H1 (cell line): ENCODE measurements around the gene PARK7. TPM values are rescaled to one million over a fixed set of nuclear protein-coding genes. Genes with fewer than 3 reads are reported as not detected.

ENCODE experiments used
- CTCF ChIA-PET: fragments of 300-600 bp; sonication (Branson Sonifier 250); formaldehyde crosslinking; loops from one replicate; lab custom pipeline; 2021; ENCODE audit not compliant: partially characterized antibody; lab: Charles Lee
- POLR2A ChIA-PET: fragments of 300-600 bp; sonication (Branson Sonifier 250); formaldehyde crosslinking; loops from one replicate; lab custom pipeline; 2021; ENCODE audit warnings: inconsistent platforms; ENCODE audit not compliant: partially characterized antibody; lab: Charles Lee
- DNase-seq, 2 experiments: peaks; one replicate each; pipeline versions ENCODE4 v3.0.0 to v3.0.0-alpha.2; 2010 to 2022; ENCODE audit warnings: low spot score in 2 of 2, low read depth in 1 of 2, mixed read lengths in 1 of 2
- FAIRE-seq: peaks from 2 replicates; lab custom pipeline; 2011; peaks lifted over from hg19 to GRCh38; lab: Jason Lieb, UNC
- H2AFZ ChIP-seq: 2 replicates; pipeline ENCODE4 v1.8.1; 2012; ENCODE audit warnings: low read length, inconsistent platforms
- H2AK5ac ChIP-seq: 2 replicates; pipeline ENCODE4 v1.6.1; 2013; ENCODE audit warnings: low read depth, low read length
- H2BK120ac ChIP-seq: replicated peaks from 2 replicates; pipeline ENCODE3; 2013; ENCODE audit warnings: low read depth, low read length, inconsistent platforms
- H2BK12ac ChIP-seq: 2 replicates; pipeline ENCODE4 v1.6.1; 2013; ENCODE audit warnings: low read depth, low read length
- H2BK15ac ChIP-seq: 2 replicates; pipeline ENCODE4 v1.6.1; 2013; ENCODE audit warnings: low read length
- H2BK20ac ChIP-seq: 2 replicates; pipeline ENCODE4 v1.6.1; 2013; ENCODE audit warnings: low read length
- H2BK5ac ChIP-seq: 2 replicates; pipeline ENCODE4 v1.6.1; 2013; ENCODE audit warnings: low read depth, low read length
- H3K14ac ChIP-seq: 2 replicates; pipeline ENCODE4 v1.6.1; 2013; ENCODE audit warnings: inconsistent platforms; ENCODE audit not compliant: insufficient read length
- H3K18ac ChIP-seq: 2 replicates; pipeline ENCODE4 v1.6.1; 2013; ENCODE audit warnings: low read length; ENCODE audit errors: extremely low read depth
- H3K23ac ChIP-seq: 2 replicates; pipeline ENCODE4 v1.6.1; 2013; ENCODE audit warnings: inconsistent platforms; ENCODE audit not compliant: insufficient read length
- H3K23me2 ChIP-seq: 2 replicates; pipeline ENCODE4 v1.6.1; 2013; ENCODE audit warnings: low read depth, low read length
- H3K27ac ChIP-seq: 2 replicates; pipeline ENCODE4 v1.6.1; 2011; ENCODE audit warnings: low read depth, low read length, inconsistent platforms
- H3K27me3 ChIP-seq, 4 experiments: replicated peaks in 1 of 4; 1 replicate in 1 of 4; 2 replicates in 3 of 4; pipeline versions ENCODE4 v1.6.1 to v1.8.1; 2011 to 2013; ENCODE audit warnings: low read length in 3 of 4, mild to moderate bottlenecking in 3 of 4, inconsistent platforms in 2 of 4, mixed read lengths in 2 of 4, moderate library complexity in 1 of 4; ENCODE audit not compliant: control insufficient read depth in 3 of 4, insufficient read depth in 3 of 4; ENCODE audit errors: extremely low read depth in 1 of 4
- H3K36me3 ChIP-seq, 4 experiments: 2 replicates each; pipeline versions ENCODE4 v1.6.1 to v1.8.1; 2011 to 2013; ENCODE audit warnings: mild to moderate bottlenecking in 4 of 4, low read length in 3 of 4, moderate library complexity in 2 of 4, control low read depth in 1 of 4, inconsistent platforms in 1 of 4; ENCODE audit not compliant: insufficient read depth in 4 of 4, control insufficient read depth in 2 of 4
- H3K4ac ChIP-seq: replicated peaks from 2 replicates; pipeline ENCODE3; 2013; ENCODE audit warnings: low read length, low read depth, mixed read lengths, inconsistent platforms; ENCODE audit not compliant: insufficient read length
- H3K4me1 ChIP-seq, 4 experiments: replicated peaks in 1 of 4; 1 replicate in 1 of 4; 2 replicates in 3 of 4; pipeline versions ENCODE4 v1.6.1 to v1.8.1; 2011 to 2013; ENCODE audit warnings: low read length in 3 of 4, inconsistent platforms in 2 of 4, mixed read lengths in 1 of 4; ENCODE audit not compliant: insufficient read depth in 4 of 4, control insufficient read depth in 3 of 4
- H3K4me2 ChIP-seq, 2 experiments: 2 replicates each; pipeline versions ENCODE4 v1.6.1 to v1.8.1; 2011 to 2013; ENCODE audit warnings: low read depth in 2 of 2, low read length in 2 of 2, control low read depth in 1 of 2, inconsistent platforms in 1 of 2, mild to moderate bottlenecking in 1 of 2; ENCODE audit not compliant: insufficient read depth in 1 of 2
- H3K4me3 ChIP-seq, 4 experiments: fragments of 200-600, 300-600 bp in 1 of 4; sonication (generic), shearing (Covaris generic), sonication (Bioruptor Twin) in 1 of 4; 2 replicates each; pipeline versions ENCODE4 v1.5.1 to v1.8.1; 2011 to 2016; ENCODE audit warnings: low read length in 4 of 4, low read depth in 3 of 4, control low read depth in 2 of 4, inconsistent platforms in 2 of 4, mild to moderate bottlenecking in 2 of 4, mixed read lengths in 1 of 4, moderate library complexity in 1 of 4; ENCODE audit not compliant: insufficient read depth in 2 of 4; ENCODE audit errors: extremely low read depth in 1 of 4
- H3K56ac ChIP-seq: replicated peaks from 2 replicates; pipeline ENCODE3; 2013; ENCODE audit warnings: low read depth, mild to moderate bottlenecking, mixed read lengths, low read length, inconsistent platforms; ENCODE audit not compliant: insufficient read length
- H3K79me1 ChIP-seq: 2 replicates; pipeline ENCODE4 v1.6.1; 2013; ENCODE audit warnings: low read depth, low read length, control low read depth
- H3K79me2 ChIP-seq, 2 experiments: 2 replicates each; pipeline versions ENCODE4 v1.6.1 to v1.8.1; 2012 to 2013; ENCODE audit warnings: low read length in 2 of 2, mild to moderate bottlenecking in 2 of 2, inconsistent platforms in 1 of 2; ENCODE audit not compliant: insufficient read depth in 2 of 2, control insufficient read depth in 1 of 2
- H3K9ac ChIP-seq, 4 experiments: replicated peaks in 1 of 4; 1 replicate in 1 of 4; 2 replicates in 3 of 4; pipeline versions ENCODE4 v1.6.1 to v1.8.1; 2011 to 2013; ENCODE audit warnings: low read depth in 3 of 4, low read length in 3 of 4, control low read depth in 2 of 4, mild to moderate bottlenecking in 2 of 4, moderate library complexity in 2 of 4, inconsistent platforms in 1 of 4; ENCODE audit errors: extremely low read depth in 1 of 4
- H3K9me3 ChIP-seq, 2 experiments: 2 replicates each; pipeline versions ENCODE4 v1.6.1 to v1.8.1; 2012 to 2013; ENCODE audit warnings: mild to moderate bottlenecking in 2 of 2, moderate library complexity in 2 of 2, control low read depth in 1 of 2, inconsistent platforms in 1 of 2, low read depth in 1 of 2, low read length in 1 of 2, mixed read lengths in 1 of 2; ENCODE audit not compliant: insufficient read depth in 2 of 2
- H4K20me1 ChIP-seq, 2 experiments: replicated peaks in 1 of 2; 2 replicates each; pipeline versions ENCODE3 to v1.8.1; 2011 to 2013; ENCODE audit warnings: inconsistent platforms in 2 of 2, low read length in 2 of 2, mild to moderate bottlenecking in 1 of 2; ENCODE audit not compliant: insufficient read depth in 2 of 2, control insufficient read depth in 1 of 2
- H4K5ac ChIP-seq: 2 replicates; pipeline ENCODE4 v1.6.1; 2013; ENCODE audit warnings: low read length, low read depth, mixed read lengths, inconsistent platforms; ENCODE audit not compliant: insufficient read length
- H4K8ac ChIP-seq: 2 replicates; pipeline ENCODE4 v1.8.0; 2013; ENCODE audit warnings: mild to moderate bottlenecking, moderate library complexity, low read length, inconsistent platforms; ENCODE audit not compliant: insufficient read depth; ENCODE audit errors: extremely low read depth
- H4K91ac ChIP-seq: replicated peaks from 2 replicates; pipeline ENCODE3; 2013; ENCODE audit warnings: low read length, mixed read lengths, inconsistent platforms; ENCODE audit not compliant: insufficient read length
- CBX8 ChIP-seq: fragments of 300-800, 300-1000 bp; sonication (generic); IDR thresholded peaks from 2 replicates; pipeline ENCODE4 v1.7.1; 2016; ENCODE audit warnings: low read depth, low read length, borderline replicate concordance
- CTCF ChIP-seq, 3 experiments: IDR thresholded peaks; 1 replicate in 2 of 3; 2 replicates in 1 of 3; pipeline versions ENCODE4 v1.5.1 to v1.6.1; 2011; ENCODE audit warnings: low read length in 3 of 3, mild to moderate bottlenecking in 3 of 3, inconsistent platforms in 2 of 3, low read depth in 1 of 3, moderate library complexity in 1 of 3; ENCODE audit not compliant: insufficient read depth in 1 of 3; ENCODE audit errors: control extremely low read depth in 1 of 3
- GTF2F1 ChIP-seq: IDR thresholded peaks from 2 replicates; pipeline ENCODE4 v1.6.1; 2012; ENCODE audit warnings: low read depth, low read length, improper control_type of control experiment, borderline replicate concordance
- JUN ChIP-seq: IDR thresholded peaks from 2 replicates; pipeline ENCODE4 v1.6.1; 2011; ENCODE audit warnings: low read depth, mild to moderate bottlenecking, improper control_type of control experiment, low read length
- POU5F1 ChIP-seq: IDR thresholded peaks from 2 replicates; pipeline ENCODE4 v1.6.1; 2011; ENCODE audit warnings: low read depth, mild to moderate bottlenecking, low read length, moderate library complexity
- RAD21 ChIP-seq, 2 experiments: IDR thresholded peaks in 1 of 2; conservative IDR thresholded peaks in 1 of 2; 2 replicates each; pipeline ENCODE4 v1.6.1; 2011; ENCODE audit warnings: low read depth in 2 of 2, low read length in 2 of 2, improper control_type of control experiment in 1 of 2, inconsistent platforms in 1 of 2, mild to moderate bottlenecking in 1 of 2, moderate library complexity in 1 of 2
- SP2 ChIP-seq: IDR thresholded peaks from 2 replicates; pipeline ENCODE4 v1.6.1; 2012; ENCODE audit warnings: mild to moderate bottlenecking, low read length, inconsistent platforms
- TAF1 ChIP-seq: IDR thresholded peaks from 2 replicates; pipeline ENCODE4 v1.6.1; 2011; ENCODE audit warnings: mild to moderate bottlenecking, low read depth, low read length
- YY1 ChIP-seq: IDR thresholded peaks from 2 replicates; pipeline ENCODE4 v1.6.1; 2011; ENCODE audit warnings: low read depth, mild to moderate bottlenecking, low read length
- WGBS, 2 experiments: shearing (Covaris generic) in 1 of 2; methylation state at CpG; one replicate each; pipeline versions ENCODE4 v1.1.6 to v1.1.7; 2013 to 2015; ENCODE audit warnings: low lambda C conversion rate in 2 of 2, mixed read lengths in 2 of 2, inconsistent platforms in 1 of 2, low coverage in 1 of 2, missing lambda C conversion rate in 1 of 2; ENCODE audit not compliant: insufficient replicate concordance in 2 of 2, insufficient coverage in 1 of 2, insufficient read length in 1 of 2; ENCODE audit errors: extremely low coverage in 1 of 2, missing lambda C conversion rate in 1 of 2; 5-methylcytosine and 5-hydroxymethylcytosine counted together
- polyA plus RNA-seq, 7 experiments: library from polyadenylated mRNA; depleted of rRNA in 3 of 7; stranded (reverse) in 5 of 7; unstranded in 2 of 7; fragments of >200 nt in 5 of 7; fragments of 200-250 nt in 2 of 7; gene quantifications; 1 replicate in 5 of 7; 2 replicates in 1 of 7; 4 replicates in 1 of 7; pipeline versions ENCODE4 v1.2.1 to v1.2.3, GENCODE V29; 2011 to 2013; ENCODE audit warnings: missing spikeins in 2 of 7, mixed read lengths in 2 of 7
- total RNA-seq: library from RNA; stranded (reverse); fragmentation: NEBNext Ultra II Directional; extraction: Animal tissue kit (Norgen Biotek cat#: 25700); gene quantifications from 2 replicates; pipeline ENCODE4 v1.2.1, GENCODE V29; 2021

Gene PARK7
- total and polyA plus RNA-seq, 2 of the 8 experiments (the other 6 are each of a cell fraction or from before 2014, with no cell fraction given), result 206 to 383 TPM

DNA sequence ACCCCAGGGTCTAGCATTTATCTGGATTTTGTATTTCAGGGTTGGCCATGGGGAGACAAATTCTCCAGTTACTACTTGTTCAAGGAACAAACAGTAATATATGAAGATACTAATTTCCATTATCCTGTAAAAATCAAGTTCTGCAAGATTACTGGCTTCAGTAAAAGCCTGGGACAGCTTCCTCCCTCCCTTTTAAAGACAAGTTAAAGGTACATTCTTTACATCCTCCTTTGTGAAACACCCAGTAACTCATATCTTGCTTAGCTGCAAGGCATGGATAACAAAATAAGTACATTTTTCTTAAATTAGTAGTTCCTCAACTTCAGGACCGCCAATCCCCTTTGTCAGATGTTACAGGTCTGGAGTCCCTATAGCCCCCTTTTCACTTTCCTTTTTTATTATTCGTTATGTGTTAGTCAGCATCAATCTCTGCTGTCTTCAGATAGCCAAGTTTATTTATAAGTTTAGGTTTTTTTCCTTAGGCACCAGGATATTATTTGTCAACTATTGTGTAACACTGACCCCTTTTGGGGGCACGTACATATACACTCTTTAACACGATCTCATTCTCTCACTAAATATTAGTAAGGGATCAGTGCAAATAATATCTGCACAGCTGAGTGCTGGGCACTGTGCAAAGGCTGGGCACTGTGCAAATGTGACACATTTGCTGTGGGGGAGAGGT, 54.8 kb downstream of the PARK7 start:
- DNase-seq, result no peak
- H4K8ac ChIP-seq, result no peak overlapping the region
- CTCF ChIA-PET, result interaction anchor here (0.7 to 12.6 kb wide), 34 partner anchors 8 to 428 kb away, joined by 3 to 211 read pairs (median 5); partner anchors contain the start of gene SLC45A1
- no peak overlapping the region for H3K56ac ChIP-seq
- H3K27me3 ChIP-seq, result no peaks in the 10 kb centered on the region
- H3K79me2 ChIP-seq, result peaks cover 4 to 81% of the 10 kb centered on the region in 2 experiments
- peaks cover 4 to 6% of the 10 kb centered on the region in 2 experiments for H4K20me1 ChIP-seq
- no peak overlapping the region for H4K91ac ChIP-seq
- no peak overlapping the region for H2BK5ac ChIP-seq
- H2BK15ac ChIP-seq, result no peak overlapping the region
- no peak overlapping the region for H2AK5ac ChIP-seq
- H3K4me1 ChIP-seq, result peaks cover 4 to 15% (median 10%) of the 10 kb centered on the region in 4 experiments; a peak in 6 of 7 replicates
- H2BK120ac ChIP-seq, result no peak overlapping the region
- no peak overlapping the region for H3K18ac ChIP-seq
- no peak overlapping the region for H3K9ac ChIP-seq
- FAIRE-seq, result no peak
- no peak overlapping the region for H3K27ac ChIP-seq
- WGBS, 2 experiments, result 67% methylated on average over 4 of the region's 4 CpGs; no CpG with 5 or more reads in 1 of the 2 experiments
- no peaks in the 10 kb centered on the region for H3K9me3 ChIP-seq
- no peak overlapping the region for H3K4me2 ChIP-seq
- POLR2A ChIA-PET, result interaction anchor here (0.7 to 3.6 kb wide), 8 partner anchors 8 to 330 kb away, joined by 3 to 12 read pairs (median 4); partner anchors contain the start of genes ERRFI1 and PARK7
- no peak overlapping the region for H3K14ac ChIP-seq
- H2AFZ ChIP-seq, result no peak overlapping the region
- no peak overlapping the region for H3K4ac ChIP-seq
- H4K5ac ChIP-seq, result no peak overlapping the region
- H3K23me2 ChIP-seq, result no peaks in the 10 kb centered on the region
- no peak overlapping the region for H2BK12ac ChIP-seq
- H3K23ac ChIP-seq, result no peak overlapping the region
- H2BK20ac ChIP-seq, result no peak overlapping the region
- H3K4me3 ChIP-seq, result no peak overlapping the region
- peaks cover 12 to 33% (median 23%) of the 10 kb centered on the region in 4 experiments for H3K36me3 ChIP-seq
- H3K79me1 ChIP-seq, result no peaks in the 10 kb centered on the region; the same call in 1 of the 2 replicates
- no peak for TF ChIP-seq POU5F1
- no peak for TF ChIP-seq TAF1
- TF ChIP-seq RAD21 (IDR thresholded peaks at IDR 0.05 in 1 of 2, conservative IDR thresholded peaks at IDR 0.05 in 1 of 2; ENCODE audit: low read depth in 2 of 2, low read length in 2 of 2), result peak in 1 of 2 experiments; percentile 26; a peak in 3 of 4 replicates
- TF ChIP-seq CTCF (IDR thresholded peaks at IDR 0.05; ENCODE audit: control extremely low read depth in 1 of 3, insufficient read depth in 1 of 3, low read depth in 1 of 3, low read length in 3 of 3), result peak in 1 of 3 experiments; percentile 7; a peak in 2 of 4 replicates
- no peak for TF ChIP-seq YY1
- no peak for TF ChIP-seq CBX8
- TF ChIP-seq JUN, result no peak
- TF ChIP-seq GTF2F1, result no peak
- TF ChIP-seq SP2, result no peak
